HuH-7 (cell line): Measurements from ENCODE around the gene ANO4.

Source experiments
- DNase-seq: peaks from one replicate; pipeline ENCODE4 v3.0.0; 2011; ENCODE audit warnings: low spot score

The ANO4 gene

DNA sequence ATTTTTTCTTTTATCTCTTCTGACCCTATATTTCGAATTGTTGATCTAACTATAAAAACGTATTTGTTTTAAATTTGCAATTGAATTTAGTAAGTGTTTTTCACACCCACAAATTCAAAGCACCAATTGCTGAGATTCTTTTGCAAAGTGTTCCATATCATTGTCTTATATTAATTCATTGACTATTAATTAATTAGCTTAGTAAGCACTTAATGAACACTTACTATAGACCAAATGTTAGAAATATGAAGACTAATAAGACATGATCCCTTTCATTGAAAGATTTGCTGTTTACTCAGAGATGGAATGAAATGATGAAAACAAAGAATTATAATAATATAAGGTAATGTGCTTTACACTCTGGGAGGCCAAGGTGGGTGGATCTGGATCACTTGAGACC, 14.2 kb downstream of the ANO4 start:
- DNase-seq = no peak

DNA sequence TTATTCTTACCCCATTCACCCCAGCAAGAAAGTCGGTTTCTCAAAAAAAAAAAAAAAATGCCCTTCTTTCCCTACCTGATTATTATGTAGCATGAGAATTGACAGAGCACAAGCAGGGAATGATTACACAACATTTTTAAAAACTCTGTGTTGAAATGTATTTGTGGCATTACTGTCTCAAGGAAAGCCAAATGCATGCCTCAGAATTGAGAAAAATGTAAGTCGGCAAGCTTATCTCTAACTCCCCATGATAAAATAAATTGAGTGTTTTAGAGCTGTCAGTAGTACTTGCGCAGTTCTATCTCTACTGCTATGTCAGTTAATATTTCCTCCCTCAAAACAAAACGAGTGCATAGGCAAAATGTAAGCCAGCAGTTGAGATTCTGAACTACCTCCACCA, 25.7 kb downstream of the ANO4 start:
- no peak for DNase-seq

DNA sequence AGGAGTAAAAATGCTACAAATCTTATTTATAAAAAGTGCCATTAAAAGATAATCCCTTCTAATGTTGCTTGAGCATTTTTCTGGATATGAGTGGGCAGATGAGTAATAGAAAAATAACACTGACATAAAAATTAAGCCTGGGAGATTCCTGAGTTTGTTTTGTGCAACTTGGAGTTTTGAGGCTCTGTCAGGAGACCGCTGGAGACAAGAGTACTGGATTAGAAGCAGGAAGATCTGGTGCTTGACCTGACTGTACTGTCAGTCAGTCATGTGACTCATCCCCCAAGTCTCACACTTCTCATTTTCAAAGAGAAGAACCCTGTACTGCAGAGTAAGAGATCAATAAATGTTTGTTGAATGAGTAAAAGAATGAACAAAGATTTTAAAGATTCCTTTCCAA, 29.4 kb downstream of the ANO4 start:
- DNase-seq = no peak

DNA sequence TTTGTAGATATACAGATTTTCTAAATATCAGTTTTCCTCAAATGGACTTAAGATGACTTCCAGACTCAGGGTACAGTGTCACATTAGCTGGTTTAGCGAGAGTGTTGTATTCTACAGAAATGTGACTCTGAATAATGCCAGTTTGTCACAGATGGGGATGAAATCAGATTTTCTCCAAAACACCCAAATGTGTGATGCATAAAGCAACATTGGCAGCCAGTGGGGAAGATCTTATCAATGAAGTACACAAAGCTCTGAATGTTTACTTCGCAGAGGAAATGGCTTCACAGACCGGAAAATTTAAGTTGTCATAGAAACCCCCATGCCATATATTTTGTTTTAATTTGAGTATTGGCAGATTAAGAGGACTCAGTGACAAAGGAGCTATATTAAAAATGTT, 29.9 kb downstream of the ANO4 start:
- no peak for DNase-seq

DNA sequence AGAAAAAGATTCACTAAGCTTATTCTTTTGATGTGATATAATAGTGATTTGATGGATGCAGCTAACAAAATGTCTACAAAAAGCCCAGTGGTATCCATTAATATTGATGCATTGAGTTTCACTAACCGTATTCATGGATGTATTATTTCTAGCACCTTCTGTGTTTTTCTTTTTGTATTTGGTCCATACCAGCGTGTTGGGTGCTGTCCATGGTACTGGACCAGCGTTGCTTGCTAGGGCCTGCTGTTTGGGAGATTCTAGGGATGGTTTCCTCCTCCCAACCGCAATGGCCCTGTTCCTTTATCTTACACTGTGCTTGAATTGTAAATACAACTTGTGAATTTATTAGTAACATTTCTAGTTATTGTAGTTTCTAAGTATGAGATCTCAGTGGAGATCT, 31.7 kb downstream of the ANO4 start:
- DNase-seq = peak; percentile 4

DNA sequence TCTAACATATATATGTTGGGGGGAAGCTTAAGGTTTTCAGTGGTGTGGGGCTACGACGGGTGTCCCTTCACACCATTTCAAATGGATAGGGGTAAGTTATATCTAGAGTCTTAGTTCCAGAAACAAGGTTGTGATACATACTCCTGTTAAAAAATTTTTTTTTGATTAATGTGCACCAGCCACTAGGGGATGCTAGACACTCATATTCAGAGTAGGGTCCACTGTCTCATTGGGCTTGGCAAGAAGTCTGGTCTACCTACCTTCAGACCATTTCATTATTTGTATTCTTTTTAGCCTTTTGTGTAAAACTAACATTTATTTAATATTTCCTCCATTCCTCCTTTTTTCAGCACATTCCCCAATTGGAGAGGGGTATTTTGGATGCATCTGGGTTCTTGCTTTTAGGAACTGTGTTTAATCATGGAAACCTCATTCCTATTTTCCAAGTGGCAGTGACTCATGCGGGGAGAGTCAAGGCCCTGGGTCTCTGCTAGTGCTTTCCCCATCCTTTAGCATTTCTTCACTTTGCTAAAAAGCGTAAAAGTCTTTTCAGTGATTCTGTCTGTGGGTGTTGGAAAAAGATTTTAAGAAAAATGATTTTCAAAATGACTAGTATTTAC, 33.4 kb downstream of the ANO4 start:
- DNase-seq = peak; percentile 29

DNA sequence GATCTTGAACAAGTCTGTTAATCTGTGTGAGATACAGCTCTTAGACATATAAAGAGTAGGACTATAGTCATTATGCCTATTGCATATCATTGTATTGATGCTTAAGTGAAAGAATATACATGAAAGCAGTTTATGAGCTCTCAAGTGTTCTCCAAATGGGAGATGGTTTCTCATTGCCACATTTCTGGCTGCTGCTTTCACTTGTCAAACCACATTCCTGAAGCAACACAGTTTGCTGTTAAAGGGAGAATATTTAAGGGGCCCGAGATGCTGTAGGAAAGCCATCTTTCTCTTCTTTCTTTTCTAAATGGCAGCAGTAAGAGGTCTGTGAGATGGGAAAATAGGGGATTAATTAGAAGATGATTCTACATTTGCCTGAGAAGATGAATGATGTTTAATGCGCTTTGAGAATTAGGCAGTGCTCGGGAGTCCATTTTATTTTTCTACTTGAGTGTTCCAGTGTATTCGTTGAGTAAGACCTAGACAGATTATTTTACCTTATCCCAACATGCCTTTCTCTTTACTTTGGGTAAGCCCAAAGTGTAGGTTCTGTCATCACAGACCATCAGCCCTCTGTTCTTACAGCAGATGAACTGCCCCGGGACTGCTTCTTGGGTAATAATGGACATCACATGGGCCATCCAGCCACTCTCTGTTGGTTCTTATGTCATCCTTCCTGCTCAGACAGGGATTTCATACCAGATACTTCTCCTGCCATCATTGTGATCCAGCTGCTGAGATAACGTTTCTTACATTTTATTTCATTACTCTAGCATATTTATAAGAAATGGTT, 35.6 kb downstream of the ANO4 start:
- no peak for DNase-seq

DNA sequence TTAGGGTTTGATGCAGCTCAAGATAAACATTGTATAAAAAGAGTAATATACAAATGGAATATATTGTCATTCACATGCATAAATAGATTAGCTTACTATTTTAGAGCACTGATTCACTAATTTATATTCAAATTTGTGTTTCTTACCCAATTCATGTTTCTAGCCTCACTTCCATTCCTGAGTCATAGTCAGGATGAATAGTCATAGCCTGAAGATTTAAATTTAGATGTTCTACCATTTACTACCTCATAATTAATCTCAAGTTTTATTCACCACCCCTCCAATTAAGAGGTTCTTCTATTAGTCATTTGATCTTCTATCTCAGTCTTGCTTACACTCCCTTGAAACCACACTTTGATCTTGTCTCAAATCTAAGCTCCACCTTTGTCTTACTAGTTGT, 38.7 kb downstream of the ANO4 start:
- DNase-seq = no peak

DNA sequence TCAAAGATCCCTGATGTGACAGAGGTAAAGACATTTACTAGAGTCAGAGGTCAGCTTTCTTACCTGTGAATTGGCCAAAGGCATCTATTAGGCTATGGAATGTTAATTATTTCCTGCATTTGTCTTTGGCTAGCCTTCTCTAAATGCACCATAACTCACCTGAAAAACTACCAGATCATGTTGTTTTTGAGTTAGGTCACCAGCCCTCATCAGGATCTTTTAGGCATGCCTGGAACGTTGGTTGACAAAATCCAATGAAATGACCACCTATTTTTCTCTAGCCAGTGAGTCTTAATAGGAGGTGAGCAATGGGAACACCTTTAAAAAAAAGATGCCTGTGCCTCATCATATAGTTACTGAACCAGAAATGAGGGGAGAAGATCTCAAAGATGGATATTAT, 46.2 kb downstream of the ANO4 start:
- DNase-seq = no peak

DNA sequence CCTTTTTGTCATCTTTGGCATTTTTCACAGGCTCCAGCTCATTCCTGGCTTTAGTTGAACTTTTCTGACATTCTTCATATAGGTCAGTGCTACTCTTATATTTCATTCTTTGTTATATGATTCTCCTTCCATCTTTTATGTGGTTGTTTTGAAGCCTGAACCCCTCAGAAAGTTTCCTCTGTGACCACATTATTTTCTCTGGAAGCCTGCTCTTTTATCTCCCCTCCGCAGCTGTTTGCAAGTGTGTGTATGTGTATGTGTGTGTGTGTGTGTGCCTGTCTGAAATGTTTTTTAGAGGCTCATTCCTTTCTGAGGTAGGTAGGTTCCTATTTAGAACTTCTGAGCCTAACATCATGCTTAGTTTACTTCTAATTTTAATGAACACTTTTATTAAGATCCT, 47.6 kb downstream of the ANO4 start:
- no peak for DNase-seq

DNA sequence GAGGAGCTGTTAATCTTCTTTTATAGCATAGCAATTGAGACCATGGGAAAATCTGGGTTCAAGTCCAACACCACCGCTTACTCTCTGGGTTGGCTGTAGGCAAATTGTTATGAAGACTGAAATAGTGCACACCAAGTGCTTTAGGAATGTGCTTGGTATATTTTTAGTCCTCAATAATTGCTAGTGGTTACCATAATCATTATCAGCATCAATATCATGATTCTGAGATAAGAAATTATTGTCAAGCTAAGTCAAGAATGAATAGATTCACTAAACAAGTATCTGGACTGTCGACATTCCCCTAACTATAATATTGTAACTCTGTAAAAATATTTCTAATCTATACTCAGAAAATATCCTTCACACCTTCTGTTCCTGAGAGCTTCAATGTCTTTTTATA, 48.5 kb downstream of the ANO4 start:
- no peak for DNase-seq

DNA sequence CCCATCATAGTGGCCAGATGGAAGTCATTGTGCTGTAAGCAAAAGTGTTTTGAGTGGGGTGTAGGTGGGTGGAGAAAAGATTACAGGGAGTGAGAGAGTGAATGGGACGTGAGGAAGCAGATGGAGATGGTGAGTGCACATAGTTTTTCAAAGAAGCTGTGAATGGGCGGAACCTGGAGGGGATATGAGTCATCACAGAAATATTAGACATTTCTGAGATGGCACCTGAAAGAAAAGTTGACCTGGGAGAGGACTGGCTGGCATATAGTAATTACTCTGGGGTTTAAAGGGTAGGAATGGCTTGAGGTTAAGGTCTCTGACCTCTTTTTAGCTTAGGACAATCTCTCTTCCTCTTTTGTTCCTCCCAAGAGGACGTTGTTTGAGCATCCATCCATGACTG, 50.5 kb downstream of the ANO4 start:
- DNase-seq = no peak

DNA sequence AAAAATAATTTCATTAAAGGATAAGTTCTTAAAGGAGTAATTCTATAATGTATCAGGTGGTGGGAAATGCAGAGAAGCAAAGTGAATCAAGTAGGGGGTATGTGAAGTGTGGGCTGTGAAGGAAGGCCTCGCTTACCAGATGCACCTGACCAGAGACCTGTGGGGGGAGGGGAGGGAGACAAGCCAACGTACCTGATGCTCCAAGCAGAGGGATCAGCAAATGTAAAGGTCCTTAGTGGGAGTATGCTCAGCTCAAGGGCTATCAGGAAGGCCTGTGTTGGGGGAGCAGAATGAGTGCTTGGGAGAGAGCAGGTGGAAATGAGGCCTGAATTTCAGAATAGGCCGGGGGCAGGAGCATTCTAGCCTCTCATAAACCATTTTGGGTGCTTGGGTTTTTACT, 57.1 kb downstream of the ANO4 start:
- DNase-seq = no peak

DNA sequence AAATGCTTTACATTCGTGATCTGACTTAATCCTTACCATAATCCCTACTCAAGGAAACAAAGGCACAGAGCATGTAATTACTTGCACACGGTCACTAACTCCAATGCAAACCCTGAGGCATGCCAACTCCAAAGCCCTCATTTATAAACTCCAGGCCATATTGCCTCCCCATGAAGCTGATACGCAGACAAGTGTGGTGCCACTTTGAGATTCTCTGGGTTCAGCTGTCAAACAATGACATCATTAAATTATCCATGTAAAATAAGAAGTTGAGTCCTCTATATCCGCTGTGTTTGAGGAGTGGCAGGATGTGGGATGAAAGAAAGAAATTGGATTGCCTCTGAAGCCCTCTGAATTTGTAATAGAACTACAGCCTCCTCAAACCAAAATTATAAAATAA, 62.8 kb downstream of the ANO4 start:
- DNase-seq = no peak

DNA sequence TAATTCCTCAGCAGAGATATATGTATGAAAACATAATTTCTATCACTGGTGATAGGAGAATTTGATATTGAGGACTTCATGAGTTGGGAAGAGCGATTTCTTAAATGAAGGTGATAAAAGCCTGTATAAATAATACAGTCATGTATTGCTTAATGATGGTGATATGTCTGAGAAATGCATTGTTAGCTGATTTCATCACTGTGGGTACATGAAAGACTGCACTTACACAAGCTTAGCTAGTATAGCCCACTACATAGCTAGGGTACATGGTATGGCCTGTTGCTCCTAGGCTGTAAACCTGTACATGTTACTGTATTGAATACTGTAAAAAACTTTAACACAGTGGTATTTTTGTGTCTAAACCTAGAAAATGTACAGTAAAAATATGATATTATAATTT, 63.4 kb downstream of the ANO4 start:
- DNase-seq = no peak

DNA sequence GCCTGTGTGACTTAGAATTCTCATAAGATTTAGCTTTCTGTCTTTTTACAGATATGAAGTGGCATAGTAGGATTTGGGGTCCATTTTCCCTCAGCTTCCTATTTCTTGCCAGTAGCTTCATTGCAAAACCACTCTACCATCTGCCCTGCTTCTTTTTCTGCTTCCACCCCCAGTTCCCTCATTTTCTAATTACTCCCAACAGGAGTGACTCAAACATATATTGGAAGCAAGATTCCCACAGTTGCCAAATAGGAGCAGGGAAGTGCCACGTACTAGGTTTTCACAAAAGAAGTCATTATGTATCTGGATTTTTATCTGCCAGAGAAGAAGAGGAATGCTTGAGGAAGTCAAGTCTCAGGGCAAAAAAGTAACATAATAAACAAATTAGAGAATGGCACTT, 64.1 kb downstream of the ANO4 start:
- DNase-seq = no peak

DNA sequence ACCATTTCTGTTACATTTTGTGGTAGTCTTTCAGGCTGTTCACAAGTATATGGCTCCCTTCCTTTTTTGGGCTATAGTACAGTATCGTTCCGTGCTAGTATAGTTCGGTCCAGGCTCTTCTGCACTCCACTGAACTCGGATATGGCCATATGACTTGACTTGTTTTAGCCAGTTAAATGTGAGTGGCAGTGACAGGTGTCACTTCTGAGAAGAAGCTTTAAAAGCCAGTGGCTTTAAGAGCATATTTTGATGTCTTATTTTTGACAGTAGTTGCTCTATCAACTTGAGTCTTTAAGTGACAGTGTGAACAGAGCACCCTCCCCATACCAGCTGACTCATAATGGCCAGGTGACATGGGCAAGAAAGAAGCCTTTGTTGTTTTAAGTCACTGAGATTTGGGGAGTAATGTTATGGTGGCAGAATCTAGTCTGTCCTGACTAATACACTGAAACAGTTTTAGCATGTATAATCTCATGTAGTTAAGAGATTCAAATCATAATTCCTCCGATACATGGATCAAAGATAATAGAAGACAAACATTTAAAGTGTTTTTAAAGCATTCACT, 64.6 kb downstream of the ANO4 start:
- DNase-seq = no peak

DNA sequence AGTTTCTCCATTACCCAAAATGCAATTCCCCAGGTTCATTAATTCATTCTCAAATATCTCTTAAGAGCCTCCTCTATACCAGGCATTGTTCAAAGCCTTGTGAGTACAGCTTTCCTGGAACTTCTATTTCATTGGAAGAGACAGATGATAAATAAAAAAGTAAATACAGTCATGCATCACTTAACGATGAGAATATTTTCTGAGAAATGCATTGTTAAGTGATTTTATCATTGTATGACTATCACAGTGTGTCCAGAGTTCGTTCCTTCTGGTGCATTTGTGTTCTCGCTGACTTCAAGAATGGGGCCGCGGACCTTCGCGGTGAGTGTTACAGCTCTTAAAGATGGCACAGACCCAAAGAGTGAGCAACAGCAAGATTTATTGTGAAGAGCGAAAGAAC, 66.0 kb downstream of the ANO4 start:
- no peak for DNase-seq

DNA sequence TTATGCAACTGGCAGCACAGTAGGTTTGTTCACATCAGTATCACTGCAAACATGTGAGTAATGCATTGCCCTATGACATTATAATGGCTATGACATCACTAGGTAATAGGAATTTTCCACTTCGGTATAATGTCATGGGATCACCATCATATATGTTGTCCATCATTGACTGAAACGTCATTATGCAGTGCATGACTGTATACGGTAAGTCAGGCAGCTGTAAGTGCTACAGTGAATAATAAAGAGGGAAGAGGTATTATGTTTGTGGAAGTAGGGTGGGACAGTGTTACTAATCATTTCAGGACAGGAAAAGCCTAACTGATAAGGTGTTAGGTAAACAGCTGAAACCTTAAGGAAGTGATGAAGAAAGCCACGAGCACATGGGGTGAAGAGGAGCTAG, 68.1 kb downstream of the ANO4 start:
- DNase-seq = no peak

DNA sequence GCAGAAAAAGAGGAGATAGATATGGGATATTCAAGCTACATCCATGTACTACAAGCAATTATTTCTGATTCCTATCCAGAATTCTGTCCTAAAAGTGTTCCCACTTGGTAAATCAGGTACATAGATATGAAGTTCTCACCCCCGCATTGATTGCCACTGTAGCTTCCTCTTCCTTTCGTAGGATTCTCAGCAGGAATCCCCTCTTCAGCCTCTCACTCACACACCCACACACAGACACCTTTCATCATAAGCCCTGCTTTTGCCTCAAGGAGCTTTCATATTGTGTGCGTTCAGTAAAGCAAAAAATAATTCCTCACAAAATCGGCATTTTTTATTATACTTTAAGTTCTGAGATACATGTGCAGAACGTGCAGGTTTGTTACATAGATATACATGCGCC, 69.8 kb downstream of the ANO4 start:
- DNase-seq = no peak

DNA sequence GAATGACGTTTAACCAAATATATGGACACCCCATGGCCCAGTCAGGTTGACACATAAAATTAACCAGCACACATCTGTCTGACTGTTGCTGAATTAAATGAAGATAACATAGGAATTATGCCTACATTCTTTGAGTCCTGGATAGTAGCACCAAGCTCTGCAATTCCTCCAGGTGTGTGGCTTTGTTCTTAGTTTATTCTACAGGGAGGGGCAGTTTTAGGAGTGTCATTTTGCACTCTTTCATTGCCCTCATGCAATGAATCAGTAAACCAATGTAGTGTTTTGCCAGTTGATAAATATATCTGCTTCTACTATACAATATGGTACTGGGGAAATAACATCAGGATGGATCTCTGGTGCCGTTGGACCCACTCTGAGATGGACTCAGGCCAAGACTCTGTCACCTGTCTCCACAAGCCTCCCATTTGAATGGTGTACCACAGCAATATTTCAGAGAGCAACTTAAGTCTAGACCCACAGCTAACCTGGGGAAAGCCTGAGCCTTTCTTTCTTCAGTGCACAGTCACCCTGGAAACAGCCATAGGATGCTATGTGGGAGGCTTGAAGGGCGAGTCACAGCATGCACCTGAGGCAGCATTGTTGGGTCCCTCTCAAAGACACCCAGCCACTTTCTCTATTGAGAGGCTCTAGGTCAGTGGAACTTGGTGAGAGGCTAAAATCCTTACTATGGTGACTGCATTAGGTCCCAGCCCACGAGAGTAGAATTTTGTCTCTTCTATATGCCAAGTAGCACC, 73.2 kb downstream of the ANO4 start:
- no peak for DNase-seq

DNA sequence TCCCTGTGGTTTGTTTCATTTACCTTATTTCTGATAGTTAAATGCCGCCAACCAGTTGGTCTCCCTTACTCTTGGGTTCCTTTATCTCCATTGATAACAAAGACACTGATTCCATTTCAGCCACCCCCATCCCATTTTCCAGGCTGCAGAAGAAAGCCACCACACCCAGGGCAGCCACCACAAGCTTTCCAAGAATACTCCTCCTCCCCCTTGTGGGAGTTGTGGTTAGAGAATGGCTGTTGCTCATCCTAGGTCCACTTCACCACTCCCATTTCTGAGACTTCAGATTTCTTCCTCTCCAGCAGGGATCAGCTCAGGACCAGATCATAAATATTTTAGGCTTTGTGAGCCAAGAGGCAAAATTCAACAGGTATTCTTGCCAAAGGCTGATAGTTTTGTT, 73.9 kb downstream of the ANO4 start:
- DNase-seq = no peak

DNA sequence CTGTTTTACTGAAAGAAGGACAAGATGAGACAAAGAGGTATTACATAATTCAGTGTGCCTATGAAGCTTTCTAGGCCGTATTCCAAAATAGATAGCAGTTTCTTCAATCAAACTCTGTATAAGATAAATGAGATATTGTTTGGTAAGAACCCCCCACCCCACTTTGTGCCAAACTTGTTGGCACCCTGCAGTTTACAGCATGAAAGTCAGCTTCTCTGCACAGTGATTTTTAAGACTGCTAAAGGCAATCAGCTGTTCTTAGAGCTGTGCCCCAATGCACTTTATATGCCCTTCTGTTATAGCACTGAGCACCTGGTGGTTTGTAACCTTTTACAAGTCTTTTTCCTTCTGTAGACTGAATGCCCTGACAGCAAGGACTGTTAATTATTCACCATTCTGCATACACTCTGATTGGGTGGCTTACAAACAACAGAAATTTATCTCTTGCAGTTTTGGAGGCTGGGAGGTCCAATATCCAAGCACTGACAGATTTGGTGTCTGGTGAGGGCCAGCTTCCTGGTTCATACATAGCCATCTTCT, 76.7 kb downstream of the ANO4 start:
- DNase-seq = no peak
